ENCODE measurements around the gene APOB. TPM values are rescaled to one million over a fixed set of nuclear protein-coding genes. Genes with fewer than 3 reads are reported as not detected.

The APOB gene
- total and polyA plus RNA-seq, 2 of the 13 experiments (the other 11 are each of a cell fraction or from before 2014, with no cell fraction given): 1,569 to 2,515 TPM

GRCh38 chr2:21072477-21073242 is 28.8 kb upstream of the APOB start (continued):
- TF ChIP-seq ZBTB21 (CRISPR knock-in tag; IDR thresholded peaks at IDR 0.05) (no peak), ZNF777 (CRISPR knock-in tag; IDR thresholded peaks at IDR 0.05) (no peak), ZNF576 (CRISPR knock-in tag; IDR thresholded peaks at IDR 0.05) (no peak), CEBPG (CRISPR knock-in tag; IDR thresholded peaks at IDR 0.05) (no peak), SMARCE1 (IDR thresholded peaks at IDR 0.05; ENCODE audit: borderline replicate concordance) (no peak), ZNF180 (CRISPR knock-in tag; IDR thresholded peaks at IDR 0.05; ENCODE audit: borderline replicate concordance, low read depth) (no peak), ZNF280B (CRISPR knock-in tag; IDR thresholded peaks at IDR 0.05; ENCODE audit: borderline replicate concordance) (no peak), POLR2AphosphoS5 (IDR thresholded peaks at IDR 0.05; ENCODE audit: low read depth, low read length) (no peak), NCOA2 (CRISPR knock-in tag; IDR thresholded peaks at IDR 0.05) (no peak), ZNF503 (CRISPR knock-in tag; IDR thresholded peaks at IDR 0.05) (no peak), JUN (CRISPR knock-in tag; IDR thresholded peaks at IDR 0.05) (no peak), WIZ (CRISPR knock-in tag; IDR thresholded peaks at IDR 0.05) (no peak), ZFYVE20 (CRISPR knock-in tag; IDR thresholded peaks at IDR 0.05; ENCODE audit: borderline replicate concordance, low read depth) (no peak), CENPT (CRISPR knock-in tag; IDR thresholded peaks at IDR 0.05; ENCODE audit: low read depth) (no peak), SNRNP70 (IDR thresholded peaks at IDR 0.05; ENCODE audit: low read depth, low read length) (no peak), KAT2B (IDR thresholded peaks at IDR 0.05; ENCODE audit: borderline replicate concordance, low read depth, low read length) (no peak), STAT6 (CRISPR knock-in tag; IDR thresholded peaks at IDR 0.05; ENCODE audit: borderline replicate concordance) (no peak), MTF2 (CRISPR knock-in tag; IDR thresholded peaks at IDR 0.05; ENCODE audit: borderline replicate concordance) (no peak), ZNF121 (CRISPR knock-in tag; IDR thresholded peaks at IDR 0.05) (peak; percentile 21; the same call in 1 of the 2 replicates), PRDM10 (CRISPR knock-in tag; IDR thresholded peaks at IDR 0.05; ENCODE audit: low read depth) (no peak)

Measured in HepG2 (cell line).